Measurements from ENCODE around the gene ITGAX. TPM values are rescaled to one million over a fixed set of nuclear protein-coding genes. Genes with fewer than 3 reads are reported as not detected.
A peak's percentile ranks its signal among the peaks of the same experiment; 100 is the strongest.

The ITGAX gene
- total and polyA plus RNA-seq, 4 donors = 1.1 to 9.6 (median 1.9) TPM

DNA sequence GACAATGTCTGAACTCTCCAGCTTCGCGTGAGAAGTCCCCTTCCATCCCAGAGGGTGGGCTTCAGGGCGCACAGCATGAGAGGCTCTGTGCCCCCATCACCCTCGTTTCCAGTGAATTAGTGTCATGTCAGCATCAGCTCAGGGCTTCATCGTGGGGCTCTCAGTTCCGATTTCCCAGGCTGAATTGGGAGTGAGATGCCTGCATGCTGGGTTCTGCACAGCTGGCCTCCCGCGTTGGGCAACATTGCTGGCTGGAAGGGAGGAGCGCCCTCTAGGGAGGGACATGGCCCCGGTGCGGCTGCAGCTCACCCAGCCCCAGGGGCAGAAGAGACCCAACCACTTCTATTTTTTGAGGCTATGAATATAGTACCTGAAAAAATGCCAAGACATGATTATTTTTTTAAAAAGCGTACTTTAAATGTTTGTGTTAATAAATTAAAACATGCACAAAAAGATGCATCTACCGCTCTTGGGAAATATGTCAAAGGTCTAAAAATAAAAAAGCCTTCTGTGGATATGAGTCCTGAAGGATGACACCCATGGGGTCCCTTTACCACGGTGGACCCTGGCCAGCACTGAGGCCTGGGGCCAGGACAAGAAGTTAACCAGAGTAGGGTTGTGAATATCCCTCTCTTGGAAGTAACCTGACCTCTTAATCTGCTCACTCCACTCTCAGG lies 27.6 kb downstream of the ITGAX start:
- 33% methylated on average over 14 of the region's 14 CpGs for WGBS
- no peaks in the 10 kb centered on the region for H3K27me3 ChIP-seq (ENCODE audit: control insufficient read depth in 4 of 4, insufficient read depth in 4 of 4, low read length in 3 of 4)
- H3K4me3 ChIP-seq (ENCODE audit: low read depth in 1 of 3, low read length in 3 of 3) = no peak overlapping the region
- TF ChIP-seq RAD21 (IDR thresholded peaks at IDR 0.05) = peak; percentile 67 to 75
- no peak for TF ChIP-seq RXRA (IDR thresholded peaks at IDR 0.05)
- TF ChIP-seq, protein P1, sequence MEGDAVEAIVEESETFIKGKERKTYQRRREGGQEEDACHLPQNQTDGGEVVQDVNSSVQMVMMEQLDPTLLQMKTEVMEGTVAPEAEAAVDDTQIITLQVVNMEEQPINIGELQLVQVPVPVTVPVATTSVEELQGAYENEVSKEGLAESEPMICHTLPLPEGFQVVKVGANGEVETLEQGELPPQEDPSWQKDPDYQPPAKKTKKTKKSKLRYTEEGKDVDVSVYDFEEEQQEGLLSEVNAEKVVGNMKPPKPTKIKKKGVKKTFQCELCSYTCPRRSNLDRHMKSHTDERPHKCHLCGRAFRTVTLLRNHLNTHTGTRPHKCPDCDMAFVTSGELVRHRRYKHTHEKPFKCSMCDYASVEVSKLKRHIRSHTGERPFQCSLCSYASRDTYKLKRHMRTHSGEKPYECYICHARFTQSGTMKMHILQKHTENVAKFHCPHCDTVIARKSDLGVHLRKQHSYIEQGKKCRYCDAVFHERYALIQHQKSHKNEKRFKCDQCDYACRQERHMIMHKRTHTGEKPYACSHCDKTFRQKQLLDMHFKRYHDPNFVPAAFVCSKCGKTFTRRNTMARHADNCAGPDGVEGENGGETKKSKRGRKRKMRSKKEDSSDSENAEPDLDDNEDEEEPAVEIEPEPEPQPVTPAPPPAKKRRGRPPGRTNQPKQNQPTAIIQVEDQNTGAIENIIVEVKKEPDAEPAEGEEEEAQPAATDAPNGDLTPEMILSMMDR (IDR thresholded peaks at IDR 0.05; ENCODE audit: low read depth, low read length, missing input control) = peak; percentile 50
- H3K9ac ChIP-seq (ENCODE audit: low read depth in 1 of 2, low read length in 2 of 2) = no peak overlapping the region
- no peak overlapping the region for H3K27ac ChIP-seq (ENCODE audit: low read depth in 1 of 2, low read length in 2 of 2)
- peak; percentile 70 for DNase-seq (ENCODE audit: low spot score)
- H3K9me3 ChIP-seq (ENCODE audit: control insufficient read depth in 4 of 4, low read length in 3 of 4) = peaks cover 0 to 3% (median 0%) of the 10 kb centered on the region in 4 donors
- H3K36me3 ChIP-seq (ENCODE audit: control insufficient read depth in 4 of 4, insufficient read depth in 3 of 4, low read depth in 1 of 4, low read length in 3 of 4) = no peaks in the 10 kb centered on the region
- H3K4me1 ChIP-seq (ENCODE audit: control insufficient read depth in 4 of 4, insufficient read depth in 4 of 4, low read length in 3 of 4) = peaks cover 0 to 11% (median 0%) of the 10 kb centered on the region in 4 donors

DNA sequence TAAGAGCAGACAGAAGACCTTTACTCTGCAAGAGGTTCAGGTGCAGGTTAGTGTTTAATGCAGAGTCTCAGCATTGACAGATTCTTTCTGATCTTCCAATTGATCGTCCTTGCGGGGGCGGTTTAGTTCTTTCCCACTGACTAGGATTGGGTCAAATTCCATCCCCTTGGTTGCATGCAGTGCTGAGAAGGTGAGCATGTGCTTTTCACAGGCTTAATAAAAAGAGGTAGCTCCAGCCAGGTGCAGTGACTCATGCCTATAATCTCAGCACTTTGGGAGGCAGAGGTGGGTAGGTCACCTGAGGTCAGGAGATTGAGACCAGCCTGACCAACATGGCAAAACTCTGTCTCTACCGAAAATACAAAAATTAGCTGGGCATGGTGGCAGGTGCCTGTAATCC lies 30.7 kb downstream of the ITGAX start:
- Histone ChIP-seq H3K27ac (ENCODE audit: low read depth in 1 of 2, low read length in 2 of 2) (peak overlapping the region in 1 of 2 donors; percentile 54), H3K4me1 (ENCODE audit: control insufficient read depth in 4 of 4, insufficient read depth in 4 of 4, low read length in 3 of 4) (peaks cover 0 to 11% (median 0%) of the 10 kb centered on the region in 4 donors), H3K36me3 (ENCODE audit: control insufficient read depth in 4 of 4, insufficient read depth in 3 of 4, low read depth in 1 of 4, low read length in 3 of 4) (no peaks in the 10 kb centered on the region), H3K9ac (ENCODE audit: low read depth in 1 of 2, low read length in 2 of 2) (no peak overlapping the region), H3K27me3 (ENCODE audit: control insufficient read depth in 4 of 4, insufficient read depth in 4 of 4, low read length in 3 of 4) (no peaks in the 10 kb centered on the region), H3K4me3 (ENCODE audit: low read depth in 1 of 3, low read length in 3 of 3) (no peak overlapping the region), H3K9me3 (ENCODE audit: control insufficient read depth in 4 of 4, low read length in 3 of 4) (peaks cover 0 to 3% (median 0%) of the 10 kb centered on the region in 4 donors)
- TF ChIP-seq HNF4G (IDR thresholded peaks at IDR 0.05) = no peak
- TF ChIP-seq JUND (IDR thresholded peaks at IDR 0.05) = peak in 1 of 2 donors; percentile 60
- peak; percentile 23 for TF ChIP-seq YY1 (IDR thresholded peaks at IDR 0.05)
- peak in 1 of 2 donors; percentile 70 for TF ChIP-seq HNF4A (conservative IDR thresholded peaks at IDR 0.05)
- TF ChIP-seq EGR1 (IDR thresholded peaks at IDR 0.05; ENCODE audit: low read depth in 2 of 2) = peak; percentile 47 to 96
- TF ChIP-seq RXRA (IDR thresholded peaks at IDR 0.05) = peak in 1 of 2 donors; percentile 70
- TF ChIP-seq, protein P2, sequence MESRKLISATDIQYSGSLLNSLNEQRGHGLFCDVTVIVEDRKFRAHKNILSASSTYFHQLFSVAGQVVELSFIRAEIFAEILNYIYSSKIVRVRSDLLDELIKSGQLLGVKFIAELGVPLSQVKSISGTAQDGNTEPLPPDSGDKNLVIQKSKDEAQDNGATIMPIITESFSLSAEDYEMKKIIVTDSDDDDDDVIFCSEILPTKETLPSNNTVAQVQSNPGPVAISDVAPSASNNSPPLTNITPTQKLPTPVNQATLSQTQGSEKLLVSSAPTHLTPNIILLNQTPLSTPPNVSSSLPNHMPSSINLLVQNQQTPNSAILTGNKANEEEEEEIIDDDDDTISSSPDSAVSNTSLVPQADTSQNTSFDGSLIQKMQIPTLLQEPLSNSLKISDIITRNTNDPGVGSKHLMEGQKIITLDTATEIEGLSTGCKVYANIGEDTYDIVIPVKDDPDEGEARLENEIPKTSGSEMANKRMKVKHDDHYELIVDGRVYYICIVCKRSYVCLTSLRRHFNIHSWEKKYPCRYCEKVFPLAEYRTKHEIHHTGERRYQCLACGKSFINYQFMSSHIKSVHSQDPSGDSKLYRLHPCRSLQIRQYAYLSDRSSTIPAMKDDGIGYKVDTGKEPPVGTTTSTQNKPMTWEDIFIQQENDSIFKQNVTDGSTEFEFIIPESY (IDR thresholded peaks at IDR 0.05) = no peak
- no peak for TF ChIP-seq RAD21 (IDR thresholded peaks at IDR 0.05)
- no peak for TF ChIP-seq TAF1 (conservative IDR thresholded peaks at IDR 0.05)
- TF ChIP-seq FOXA2 (IDR thresholded peaks at IDR 0.05) = no peak
- TF ChIP-seq, protein P3, sequence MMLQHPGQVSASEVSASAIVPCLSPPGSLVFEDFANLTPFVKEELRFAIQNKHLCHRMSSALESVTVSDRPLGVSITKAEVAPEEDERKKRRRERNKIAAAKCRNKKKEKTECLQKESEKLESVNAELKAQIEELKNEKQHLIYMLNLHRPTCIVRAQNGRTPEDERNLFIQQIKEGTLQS (IDR thresholded peaks at IDR 0.05) = no peak
- TF ChIP-seq, protein P4, sequence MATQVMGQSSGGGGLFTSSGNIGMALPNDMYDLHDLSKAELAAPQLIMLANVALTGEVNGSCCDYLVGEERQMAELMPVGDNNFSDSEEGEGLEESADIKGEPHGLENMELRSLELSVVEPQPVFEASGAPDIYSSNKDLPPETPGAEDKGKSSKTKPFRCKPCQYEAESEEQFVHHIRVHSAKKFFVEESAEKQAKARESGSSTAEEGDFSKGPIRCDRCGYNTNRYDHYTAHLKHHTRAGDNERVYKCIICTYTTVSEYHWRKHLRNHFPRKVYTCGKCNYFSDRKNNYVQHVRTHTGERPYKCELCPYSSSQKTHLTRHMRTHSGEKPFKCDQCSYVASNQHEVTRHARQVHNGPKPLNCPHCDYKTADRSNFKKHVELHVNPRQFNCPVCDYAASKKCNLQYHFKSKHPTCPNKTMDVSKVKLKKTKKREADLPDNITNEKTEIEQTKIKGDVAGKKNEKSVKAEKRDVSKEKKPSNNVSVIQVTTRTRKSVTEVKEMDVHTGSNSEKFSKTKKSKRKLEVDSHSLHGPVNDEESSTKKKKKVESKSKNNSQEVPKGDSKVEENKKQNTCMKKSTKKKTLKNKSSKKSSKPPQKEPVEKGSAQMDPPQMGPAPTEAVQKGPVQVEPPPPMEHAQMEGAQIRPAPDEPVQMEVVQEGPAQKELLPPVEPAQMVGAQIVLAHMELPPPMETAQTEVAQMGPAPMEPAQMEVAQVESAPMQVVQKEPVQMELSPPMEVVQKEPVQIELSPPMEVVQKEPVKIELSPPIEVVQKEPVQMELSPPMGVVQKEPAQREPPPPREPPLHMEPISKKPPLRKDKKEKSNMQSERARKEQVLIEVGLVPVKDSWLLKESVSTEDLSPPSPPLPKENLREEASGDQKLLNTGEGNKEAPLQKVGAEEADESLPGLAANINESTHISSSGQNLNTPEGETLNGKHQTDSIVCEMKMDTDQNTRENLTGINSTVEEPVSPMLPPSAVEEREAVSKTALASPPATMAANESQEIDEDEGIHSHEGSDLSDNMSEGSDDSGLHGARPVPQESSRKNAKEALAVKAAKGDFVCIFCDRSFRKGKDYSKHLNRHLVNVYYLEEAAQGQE (IDR thresholded peaks at IDR 0.05) = no peak
- TF ChIP-seq, protein P1 (IDR thresholded peaks at IDR 0.05; ENCODE audit: low read depth, low read length, missing input control) = no peak
- TF ChIP-seq, protein P5, sequence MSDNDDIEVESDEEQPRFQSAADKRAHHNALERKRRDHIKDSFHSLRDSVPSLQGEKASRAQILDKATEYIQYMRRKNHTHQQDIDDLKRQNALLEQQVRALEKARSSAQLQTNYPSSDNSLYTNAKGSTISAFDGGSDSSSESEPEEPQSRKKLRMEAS (IDR thresholded peaks at IDR 0.05) = peak; percentile 34
- DNase-seq (ENCODE audit: low spot score) = no peak
- WGBS = 32% methylated on average over 4 of the region's 4 CpGs

Data from liver (tissue), 9 donors.